Right lobe of liver (tissue), 4 donors: ENCODE results near the gene MRPL52.

Source experiments
- POLR2A ChIP-seq: fragments of 450-650 bp; IDR thresholded peaks from one replicate; pipeline ENCODE4 v1.6.1; 2017; ENCODE audit warnings: antibody characterized with exemption, mild to moderate bottlenecking
- TF ChIP-seq, protein P1 (sequence below), 4 donors: fragments of 200-600 bp in 3 of 4; fragments of 450-650 bp in 1 of 4; IDR thresholded peaks; one replicate each; pipeline versions ENCODE4 v1.5.1 to v1.8.0; 2016 to 2022; ENCODE audit warnings: antibody characterized with exemption in 4 of 4, mild to moderate bottlenecking in 2 of 4
- donor health status: DM: no; HTN: no; CAD: no.
- donor health status: DM: no; HTN: no; CAD: no.
- donor health status: DM: no; HTN: yes; CAD: no.

- TF ChIP-seq, protein P1, sequence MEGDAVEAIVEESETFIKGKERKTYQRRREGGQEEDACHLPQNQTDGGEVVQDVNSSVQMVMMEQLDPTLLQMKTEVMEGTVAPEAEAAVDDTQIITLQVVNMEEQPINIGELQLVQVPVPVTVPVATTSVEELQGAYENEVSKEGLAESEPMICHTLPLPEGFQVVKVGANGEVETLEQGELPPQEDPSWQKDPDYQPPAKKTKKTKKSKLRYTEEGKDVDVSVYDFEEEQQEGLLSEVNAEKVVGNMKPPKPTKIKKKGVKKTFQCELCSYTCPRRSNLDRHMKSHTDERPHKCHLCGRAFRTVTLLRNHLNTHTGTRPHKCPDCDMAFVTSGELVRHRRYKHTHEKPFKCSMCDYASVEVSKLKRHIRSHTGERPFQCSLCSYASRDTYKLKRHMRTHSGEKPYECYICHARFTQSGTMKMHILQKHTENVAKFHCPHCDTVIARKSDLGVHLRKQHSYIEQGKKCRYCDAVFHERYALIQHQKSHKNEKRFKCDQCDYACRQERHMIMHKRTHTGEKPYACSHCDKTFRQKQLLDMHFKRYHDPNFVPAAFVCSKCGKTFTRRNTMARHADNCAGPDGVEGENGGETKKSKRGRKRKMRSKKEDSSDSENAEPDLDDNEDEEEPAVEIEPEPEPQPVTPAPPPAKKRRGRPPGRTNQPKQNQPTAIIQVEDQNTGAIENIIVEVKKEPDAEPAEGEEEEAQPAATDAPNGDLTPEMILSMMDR (IDR thresholded peaks at IDR 0.05): no peak
- TF ChIP-seq POLR2A: no peak
These were observed 12.1 kb downstream of the MRPL52 start for GRCh38 chr14:22841769-22842168.
